Lung (tissue), 12 donors: ENCODE data around the gene MACROH2A2. TPM values are rescaled to one million over a fixed set of nuclear protein-coding genes. Genes with fewer than 3 reads are reported as not detected.

Experiments used
- ATAC-seq: fragments of 200-7000 bp; cut with Tn5 transposase; one replicate; pipeline ENCODE4 v1.9.1; 2020; ENCODE audit warnings: moderate number of reproducible peaks; ENCODE audit not compliant: insufficient read depth, low FRiP score
- DNase-seq, 3 donors: peaks; one replicate each; pipeline ENCODE4 v3.0.0-alpha.2; 2013 to 2017
- H3K27ac ChIP-seq, 2 donors: one replicate each; pipeline ENCODE4 v1.5.1; 2013; ENCODE audit warnings: mild to moderate bottlenecking in 2 of 2, moderate library complexity in 2 of 2, control low read depth in 1 of 2, inconsistent platforms in 1 of 2, low read depth in 1 of 2, low read length in 1 of 2
- H3K27me3 ChIP-seq, 3 donors: one replicate each; pipeline ENCODE4 v1.5.1; 2013; ENCODE audit warnings: low read length in 2 of 3; ENCODE audit not compliant: control insufficient read depth in 3 of 3, insufficient read depth in 3 of 3
- H3K36me3 ChIP-seq, 4 donors: one replicate each; pipeline ENCODE4 v1.5.1; 2013; ENCODE audit warnings: low read length in 4 of 4, mild to moderate bottlenecking in 1 of 4, moderate library complexity in 1 of 4; ENCODE audit not compliant: control insufficient read depth in 4 of 4, insufficient read depth in 4 of 4
- H3K4me1 ChIP-seq, 5 donors: one replicate each; pipeline ENCODE4 v1.5.1; 2013; ENCODE audit warnings: low read length in 5 of 5, mild to moderate bottlenecking in 2 of 5, moderate library complexity in 1 of 5; ENCODE audit not compliant: control insufficient read depth in 5 of 5, insufficient read depth in 5 of 5
- H3K4me3 ChIP-seq: one replicate; pipeline ENCODE4 v1.5.1; 2013; ENCODE audit warnings: mild to moderate bottlenecking, control low read depth, moderate library complexity
- H3K9ac ChIP-seq, 2 donors: one replicate each; pipeline ENCODE4 v1.5.1; 2013; ENCODE audit warnings: low read length in 2 of 2, control low read depth in 1 of 2; ENCODE audit not compliant: insufficient read depth in 1 of 2
- H3K9me3 ChIP-seq, 4 donors: one replicate each; pipeline ENCODE4 v1.5.1; 2013; ENCODE audit warnings: low read length in 3 of 4, mild to moderate bottlenecking in 1 of 4, moderate library complexity in 1 of 4; ENCODE audit not compliant: control insufficient read depth in 4 of 4, insufficient read depth in 3 of 4
- CTCF ChIP-seq: IDR thresholded peaks from 2 replicates; pipeline ENCODE4 v1.5.1; 2012; ENCODE audit warnings: mild to moderate bottlenecking; ENCODE audit errors: control extremely low read depth, extremely low read depth
- whole genome bisulfite sequencing, 2 donors: extraction: QIAGEN DNeasy Blood & Tissue Kit; methylation state at CpG; one replicate each; pipeline ENCODE4 v1.1.7; 2013; 5-methylcytosine and 5-hydroxymethylcytosine counted together
- polyA plus RNA-seq, 2 donors: library from polyadenylated mRNA; stranded (reverse); fragments of 200-250 nt; gene quantifications; one replicate each; pipeline ENCODE4 v1.2.1, GENCODE V29; 2013
- total RNA-seq, 2 donors: library from RNA; depleted of rRNA in 1 of 2; stranded (reverse); fragments of >200 nt in 1 of 2; gene quantifications; one replicate each; pipeline ENCODE4 v1.2.1, GENCODE V29; 2014 to 2021
- donor health status: control.
- donor health status: control.
- donor health status: Bipolar disorder and iron deficiency.
- donor health status: healthy.
- donor health status: DM: yes; HTN: yes; CAD: no.

MACROH2A2 gene
- total and polyA plus RNA-seq, 4 donors, result 5.7 to 19.3 (median 7.9) TPM

- H3K9ac ChIP-seq, result no peak overlapping the region
- peaks cover 0 to 5% (median 1%) of the 10 kb centered on the region in 4 donors for H3K36me3 ChIP-seq
- peaks cover 0 to 7% (median 2%) of the 10 kb centered on the region in 5 donors for H3K4me1 ChIP-seq
- H3K4me3 ChIP-seq, result no peak overlapping the region
- 93 to 98% methylated on average over 6 of the region's 6 CpGs for WGBS, 2 donors
- no peaks in the 10 kb centered on the region for H3K9me3 ChIP-seq
- no peak overlapping the region for H3K27ac ChIP-seq
- no peaks in the 10 kb centered on the region for H3K27me3 ChIP-seq
- DNase-seq (no peak), ATAC-seq (no peak)
- TF ChIP-seq CTCF, result no peak
Measured at GRCh38 chr10:70139997-70140250, 87.3 kb downstream of the MACROH2A2 start.

- H3K9me3 ChIP-seq, result no peaks in the 10 kb centered on the region
- DNase-seq, result no peak
Measured at GRCh38 chr10:70140297-70140696, 87.7 kb downstream of the MACROH2A2 start.

GRCh38 chr10:70142555-70142954, 89.9 kb downstream of the MACROH2A2 start:
- H3K27ac ChIP-seq, result no peak overlapping the region
- TF ChIP-seq CTCF, result no peak
- no peak for ATAC-seq
- no peak overlapping the region for H3K4me3 ChIP-seq
- H3K9me3 ChIP-seq, result no peaks in the 10 kb centered on the region
- H3K9ac ChIP-seq, result no peak overlapping the region
- 91 to 95% methylated on average over 10 of the region's 10 CpGs for WGBS, 2 donors
- H3K27me3 ChIP-seq, result no peaks in the 10 kb centered on the region
- DNase-seq, result no peak
- peaks cover 0 to 18% (median 7%) of the 10 kb centered on the region in 5 donors for H3K4me1 ChIP-seq
- peaks cover 0 to 5% (median 1%) of the 10 kb centered on the region in 4 donors for H3K36me3 ChIP-seq

More at GRCh38 chr10:70140297-70140696, 87.7 kb downstream of the MACROH2A2 start:
- Histone ChIP-seq H3K27me3 (no peaks in the 10 kb centered on the region), H3K4me1 (peaks cover 0 to 10% (median 6%) of the 10 kb centered on the region in 5 donors), H3K4me3 (no peak overlapping the region), H3K9ac (no peak overlapping the region), H3K36me3 (peaks cover 0 to 5% (median 1%) of the 10 kb centered on the region in 4 donors), H3K27ac (no peak overlapping the region)
- no peak for ATAC-seq
- WGBS, 2 donors, result 80 to 86% methylated on average over 5 of the region's 5 CpGs
- TF ChIP-seq CTCF, result no peak
